Ascending aorta (tissue), 2 donors: Measurements from ENCODE around the gene EFHD2. TPM values are rescaled to one million over a fixed set of nuclear protein-coding genes. Genes with fewer than 3 reads are reported as not detected.
"Not testable (repeated sequence)": the region's sequence is repeated elsewhere in the genome, so short reads cannot be mapped to it uniquely, and the experiment has no call there.

Experiments used
- DNase-seq, 2 donors: peaks; one replicate each; pipeline ENCODE4 v3.0.0-alpha.2; 2019; ENCODE audit warnings: low spot score in 2 of 2
- H3K27ac ChIP-seq, 2 donors: fragments of 200-600 bp; sonication (generic); one replicate each; pipeline ENCODE4 v1.5.1; 2016 to 2017; ENCODE audit warnings: mild to moderate bottlenecking in 1 of 2
- H3K27me3 ChIP-seq: fragments of 200-600 bp; sonication (generic); one replicate; pipeline ENCODE4 v1.5.1; 2017
- H3K36me3 ChIP-seq, 2 donors: fragments of 200-600 bp; sonication (generic); one replicate each; pipeline ENCODE4 v1.5.1; 2016
- H3K4me1 ChIP-seq, 2 donors: fragments of 200-600 bp; sonication (generic); one replicate each; pipeline ENCODE4 v1.5.1; 2016 to 2017; ENCODE audit warnings: mild to moderate bottlenecking in 1 of 2
- H3K4me3 ChIP-seq, 2 donors: fragments of 200-600 bp; sonication (generic); one replicate each; pipeline ENCODE4 v1.5.1; 2016 to 2017; ENCODE audit warnings: mild to moderate bottlenecking in 1 of 2
- H3K9me3 ChIP-seq, 2 donors: fragments of 200-600 bp; sonication (generic); one replicate each; pipeline ENCODE4 v1.5.1; 2016
- CTCF ChIP-seq, 3 experiments: fragments of 200-600 bp in 2 of 3; fragments of 450-650 bp in 1 of 3; sonication (generic) in 2 of 3; IDR thresholded peaks; one replicate each; pipeline ENCODE4 v1.5.1; 2016 to 2019; ENCODE audit warnings: antibody characterized with exemption in 3 of 3, mild to moderate bottlenecking in 1 of 3, moderate library complexity in 1 of 3
- intact Hi-C: fragments of 100-400 bp; cut with DNase I; formaldehyde crosslinking; loops from one replicate; pipeline ENCODE4 v1.15.1; 2023
- total RNA-seq: library from RNA; depleted of rRNA; stranded (reverse); fragments of >200 nt; gene quantifications from one replicate; pipeline ENCODE4 v1.1.0, GENCODE V29; 2016

EFHD2 gene
- total RNA-seq, 1 donor from 2014 or later = 116 TPM

GRCh38 chr1:15455522-15455921, 45.8 kb downstream of the EFHD2 start:
- no peak overlapping the region for H3K4me3 ChIP-seq
- no peak overlapping the region for H3K27ac ChIP-seq
- TF ChIP-seq CTCF (IDR thresholded peaks at IDR 0.05) = no peak
- H3K36me3 ChIP-seq = no peaks in the 10 kb centered on the region
- intact Hi-C loops = no loop called here
- no peaks in the 10 kb centered on the region for H3K27me3 ChIP-seq
- no peaks in the 10 kb centered on the region for H3K4me1 ChIP-seq
- DNase-seq = no peak
- no peaks in the 10 kb centered on the region for H3K9me3 ChIP-seq

DNA sequence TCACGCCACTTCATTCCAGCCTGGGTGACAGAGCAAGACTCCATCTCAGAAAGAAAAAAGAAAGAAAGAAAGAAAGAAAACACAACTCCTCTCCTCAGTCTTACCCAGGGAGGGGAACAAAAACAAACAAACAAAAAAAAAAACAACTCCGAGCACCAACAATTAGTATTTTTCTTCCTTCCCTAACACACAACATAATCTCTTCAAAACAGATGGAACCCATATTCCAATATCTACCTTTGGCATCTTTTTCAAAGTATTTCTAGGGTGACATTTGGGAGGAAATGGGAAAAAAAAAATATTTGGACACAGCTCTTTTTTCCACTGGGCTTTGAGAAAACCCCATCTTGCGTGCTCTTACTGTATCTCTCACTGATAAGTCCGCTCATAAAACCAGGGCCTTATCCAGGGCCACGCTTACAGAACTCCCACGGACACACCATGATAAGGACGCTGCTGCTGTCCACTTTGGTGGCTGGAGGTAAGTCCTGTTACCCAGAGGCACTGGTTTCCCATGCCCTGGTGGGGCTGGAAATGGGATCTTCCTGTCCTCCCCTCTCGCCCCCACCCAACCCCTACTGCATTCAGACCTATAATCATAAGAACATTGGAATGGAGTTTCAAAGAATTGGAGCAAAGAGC, 46.7 kb downstream of the EFHD2 start, which contains the start of gene CELA2A:
TSS of gene CELA2A (plus strand) at position 420 of the 642 bp plus-strand sequence. CDS start at position 442, 22 bp downstream.
- Histone ChIP-seq H3K27me3 (no peaks in the 10 kb centered on the region), H3K27ac (no peak within 1 kb of the TSS), H3K36me3 (no peaks in the 10 kb centered on the region), H3K4me3 (no peak within 1 kb of the TSS), H3K4me1 (no peaks in the 10 kb centered on the region), H3K9me3 (no peaks in the 10 kb centered on the region)
- DNase-seq = no peak
- intact Hi-C loops = no loop called here
- no peak for TF ChIP-seq CTCF (IDR thresholded peaks at IDR 0.05)

- H3K4me3 ChIP-seq = no peak overlapping the region
- intact Hi-C loops = no loop called here
- no peaks in the 10 kb centered on the region for H3K27me3 ChIP-seq
- no peak for DNase-seq
- no peaks in the 10 kb centered on the region for H3K9me3 ChIP-seq
- no peaks in the 10 kb centered on the region for H3K36me3 ChIP-seq
- no peak overlapping the region for H3K27ac ChIP-seq
- no peaks in the 10 kb centered on the region for H3K4me1 ChIP-seq
- no peak for TF ChIP-seq CTCF (IDR thresholded peaks at IDR 0.05)
Measured at GRCh38 chr1:15457585-15457984, 47.9 kb downstream of the EFHD2 start.

DNA sequence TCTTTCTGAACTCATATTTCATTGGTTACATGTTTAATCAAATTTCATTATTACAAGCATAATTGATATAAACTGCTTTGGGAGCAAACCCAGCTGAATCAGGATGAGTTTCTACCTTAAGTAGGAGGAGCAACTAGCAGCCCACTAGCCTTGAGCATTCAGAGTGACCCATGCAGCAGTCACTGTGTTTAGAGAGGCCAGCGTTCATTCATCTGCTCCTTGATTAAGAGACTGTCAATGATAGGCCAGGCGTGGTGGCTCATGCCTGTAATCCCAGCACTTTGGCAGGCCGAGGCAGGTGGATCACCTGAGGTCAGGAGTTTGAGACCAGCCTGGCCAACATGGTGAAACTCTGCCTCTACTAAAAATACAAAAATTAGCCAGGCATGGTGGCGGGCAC, 48.7 kb downstream of the EFHD2 start:
- H3K27me3 ChIP-seq, H3K4me3 ChIP-seq, H3K27ac ChIP-seq, H3K9me3 ChIP-seq, H3K4me1 ChIP-seq, H3K36me3 ChIP-seq, DNase-seq, intact Hi-C loops: not testable (repeated sequence)

DNA sequence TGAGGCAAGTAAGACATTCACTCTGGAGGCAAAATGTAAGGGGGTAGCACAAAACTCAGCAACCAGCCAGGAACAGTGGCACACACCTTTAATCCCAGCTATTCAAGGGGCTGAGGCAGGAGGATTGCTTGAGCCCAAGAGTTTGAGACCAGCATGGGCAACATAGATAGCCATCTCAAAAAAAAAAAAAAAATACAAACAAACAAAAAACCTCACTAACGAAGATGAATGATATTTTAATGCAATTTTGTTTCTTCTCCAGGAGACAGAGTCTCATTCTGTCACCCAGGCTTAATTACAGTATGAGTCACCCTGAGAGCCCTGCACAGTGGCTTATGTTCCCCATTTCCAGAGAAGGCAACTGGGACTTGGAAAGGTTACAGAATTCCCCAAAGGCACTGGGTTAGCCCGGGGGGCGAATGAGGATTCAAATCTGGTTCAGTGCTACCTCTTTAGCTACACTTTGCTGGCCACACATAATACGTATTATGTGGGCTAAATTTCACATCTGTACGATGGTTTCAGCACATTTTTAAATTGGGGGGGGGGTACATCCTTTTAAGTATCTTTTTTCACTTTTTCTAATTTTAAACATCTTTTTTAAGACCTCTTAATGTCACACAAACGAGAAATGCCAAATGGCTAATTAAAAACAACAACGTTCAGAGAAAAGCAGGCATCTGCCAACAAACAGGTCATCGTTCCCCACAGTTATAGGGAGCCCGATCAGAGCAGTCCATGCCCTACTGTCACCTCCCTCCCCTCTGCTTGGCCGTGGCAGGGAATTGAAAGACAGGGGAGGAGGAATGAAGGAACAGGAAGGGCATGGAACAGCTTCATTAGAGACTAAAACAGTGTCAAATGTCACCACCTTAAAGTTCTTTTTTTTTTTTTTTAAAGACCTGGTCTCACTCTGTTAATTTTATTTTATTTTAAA, 50.4 kb downstream of the EFHD2 start:
- no peak for TF ChIP-seq CTCF (IDR thresholded peaks at IDR 0.05)
- no peak for DNase-seq
- intact Hi-C loops = no loop called here
- no peaks in the 10 kb centered on the region for H3K4me1 ChIP-seq
- no peaks in the 10 kb centered on the region for H3K27me3 ChIP-seq
- no peak overlapping the region for H3K27ac ChIP-seq
- H3K4me3 ChIP-seq = no peak overlapping the region
- H3K36me3 ChIP-seq = no peaks in the 10 kb centered on the region
- H3K9me3 ChIP-seq = no peaks in the 10 kb centered on the region

GRCh38 chr1:15460708-15461095, 51.0 kb downstream of the EFHD2 start:
- Histone ChIP-seq H3K4me1 (no peaks in the 10 kb centered on the region), H3K4me3 (no peak overlapping the region), H3K9me3 (no peaks in the 10 kb centered on the region), H3K27me3 (no peaks in the 10 kb centered on the region), H3K27ac (no peak overlapping the region), H3K36me3 (no peaks in the 10 kb centered on the region)
- no peak for DNase-seq
- intact Hi-C loops = no loop called here
- no peak for TF ChIP-seq CTCF (IDR thresholded peaks at IDR 0.05)

GRCh38 chr1:15463064-15463800, 53.5 kb downstream of the EFHD2 start:
- DNase-seq, H3K36me3 ChIP-seq, H3K9me3 ChIP-seq, H3K27me3 ChIP-seq, H3K27ac ChIP-seq, H3K4me3 ChIP-seq, intact Hi-C loops, H3K4me1 ChIP-seq: not testable (repeated sequence)

- H3K27me3 ChIP-seq, H3K4me3 ChIP-seq, intact Hi-C loops: not testable (repeated sequence)
Measured at GRCh38 chr1:15463926-15464322, 54.2 kb downstream of the EFHD2 start.

More at GRCh38 chr1:15463926-15464322, 54.2 kb downstream of the EFHD2 start:
- not testable (repeated sequence) for H3K9me3 ChIP-seq, H3K27ac ChIP-seq, H3K4me1 ChIP-seq, H3K36me3 ChIP-seq, DNase-seq
